ENCODE data around the gene CFTR.
"Not testable (repeated sequence)": the region's sequence is repeated elsewhere in the genome, so short reads cannot be mapped to it uniquely, and the experiment has no call there.

CFTR gene

GRCh38 chr7:117495308-117495707 lies 15.5 kb downstream of the CFTR start:
- Histone ChIP-seq H3K9me3 (no peaks in the 10 kb centered on the region), H3K4me3 (ENCODE audit: low read depth in 1 of 2, low read length in 1 of 2) (no peak overlapping the region), H3K4me1 (ENCODE audit: control insufficient read depth in 1 of 2, insufficient read depth in 1 of 2, low read depth in 1 of 2, low read length in 1 of 2) (no peaks in the 10 kb centered on the region), H3K27me3 (no peaks in the 10 kb centered on the region), H3K27ac (no peak overlapping the region), H3K36me3 (no peaks in the 10 kb centered on the region)
- TF ChIP-seq, protein P1, sequence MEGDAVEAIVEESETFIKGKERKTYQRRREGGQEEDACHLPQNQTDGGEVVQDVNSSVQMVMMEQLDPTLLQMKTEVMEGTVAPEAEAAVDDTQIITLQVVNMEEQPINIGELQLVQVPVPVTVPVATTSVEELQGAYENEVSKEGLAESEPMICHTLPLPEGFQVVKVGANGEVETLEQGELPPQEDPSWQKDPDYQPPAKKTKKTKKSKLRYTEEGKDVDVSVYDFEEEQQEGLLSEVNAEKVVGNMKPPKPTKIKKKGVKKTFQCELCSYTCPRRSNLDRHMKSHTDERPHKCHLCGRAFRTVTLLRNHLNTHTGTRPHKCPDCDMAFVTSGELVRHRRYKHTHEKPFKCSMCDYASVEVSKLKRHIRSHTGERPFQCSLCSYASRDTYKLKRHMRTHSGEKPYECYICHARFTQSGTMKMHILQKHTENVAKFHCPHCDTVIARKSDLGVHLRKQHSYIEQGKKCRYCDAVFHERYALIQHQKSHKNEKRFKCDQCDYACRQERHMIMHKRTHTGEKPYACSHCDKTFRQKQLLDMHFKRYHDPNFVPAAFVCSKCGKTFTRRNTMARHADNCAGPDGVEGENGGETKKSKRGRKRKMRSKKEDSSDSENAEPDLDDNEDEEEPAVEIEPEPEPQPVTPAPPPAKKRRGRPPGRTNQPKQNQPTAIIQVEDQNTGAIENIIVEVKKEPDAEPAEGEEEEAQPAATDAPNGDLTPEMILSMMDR (IDR thresholded peaks at IDR 0.05), result no peak

GRCh38 chr7:117502331-117502730 lies 22.5 kb downstream of the CFTR start:
- Histone ChIP-seq H3K4me3 (ENCODE audit: low read depth in 1 of 2, low read length in 1 of 2) (no peak overlapping the region), H3K9me3 (no peaks in the 10 kb centered on the region), H3K4me1 (ENCODE audit: control insufficient read depth in 1 of 2, insufficient read depth in 1 of 2, low read depth in 1 of 2, low read length in 1 of 2) (no peaks in the 10 kb centered on the region), H3K27ac (no peak overlapping the region), H3K27me3 (no peaks in the 10 kb centered on the region), H3K36me3 (no peaks in the 10 kb centered on the region)
- TF ChIP-seq, protein P1 (IDR thresholded peaks at IDR 0.05), result no peak

GRCh38 chr7:117505238-117505637 lies 25.4 kb downstream of the CFTR start:
- TF ChIP-seq, protein P1 (IDR thresholded peaks at IDR 0.05), result no peak
- no peak overlapping the region for H3K27ac ChIP-seq
- no peaks in the 10 kb centered on the region for H3K27me3 ChIP-seq
- no peak overlapping the region for H3K4me3 ChIP-seq (ENCODE audit: low read depth in 1 of 2, low read length in 1 of 2)
- no peaks in the 10 kb centered on the region for H3K4me1 ChIP-seq (ENCODE audit: control insufficient read depth in 1 of 2, insufficient read depth in 1 of 2, low read depth in 1 of 2, low read length in 1 of 2)
- H3K9me3 ChIP-seq, result no peaks in the 10 kb centered on the region
- no peaks in the 10 kb centered on the region for H3K36me3 ChIP-seq

GRCh38 chr7:117508676-117509075 lies 28.9 kb downstream of the CFTR start:
- no peaks in the 10 kb centered on the region for H3K27me3 ChIP-seq
- H3K27ac ChIP-seq, result no peak overlapping the region
- H3K4me1 ChIP-seq (ENCODE audit: control insufficient read depth in 1 of 2, insufficient read depth in 1 of 2, low read depth in 1 of 2, low read length in 1 of 2), result no peaks in the 10 kb centered on the region
- H3K4me3 ChIP-seq (ENCODE audit: low read depth in 1 of 2, low read length in 1 of 2), result no peak overlapping the region
- TF ChIP-seq, protein P1 (IDR thresholded peaks at IDR 0.05), result no peak
- no peaks in the 10 kb centered on the region for H3K36me3 ChIP-seq
- no peaks in the 10 kb centered on the region for H3K9me3 ChIP-seq

DNA sequence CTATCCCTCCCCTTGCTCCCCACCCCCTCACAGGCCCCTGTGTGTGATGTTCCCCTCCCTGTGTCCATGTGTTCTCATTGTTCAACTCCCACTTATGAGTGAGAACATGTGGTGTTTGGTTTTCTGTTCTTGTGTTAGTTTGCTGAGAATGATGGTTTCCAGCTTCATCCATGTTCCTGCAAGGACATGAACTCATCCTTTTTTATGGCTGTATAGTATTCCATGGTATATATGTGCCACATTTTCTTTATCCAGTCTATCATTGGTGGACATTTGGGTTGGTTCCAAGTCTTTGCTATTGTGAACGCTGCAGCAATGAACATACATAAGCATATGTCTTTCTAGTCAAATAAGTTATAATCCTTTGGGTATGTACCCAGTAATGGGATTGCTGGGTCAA lies 37.4 kb downstream of the CFTR start:
- H3K9me3 ChIP-seq; H3K27me3 ChIP-seq; H3K27ac ChIP-seq; H3K36me3 ChIP-seq; H3K4me3 ChIP-seq (ENCODE audit: low read depth in 1 of 2, low read length in 1 of 2); H3K4me1 ChIP-seq (ENCODE audit: control insufficient read depth in 1 of 2, insufficient read depth in 1 of 2, low read depth in 1 of 2, low read length in 1 of 2): not testable (repeated sequence)

DNA sequence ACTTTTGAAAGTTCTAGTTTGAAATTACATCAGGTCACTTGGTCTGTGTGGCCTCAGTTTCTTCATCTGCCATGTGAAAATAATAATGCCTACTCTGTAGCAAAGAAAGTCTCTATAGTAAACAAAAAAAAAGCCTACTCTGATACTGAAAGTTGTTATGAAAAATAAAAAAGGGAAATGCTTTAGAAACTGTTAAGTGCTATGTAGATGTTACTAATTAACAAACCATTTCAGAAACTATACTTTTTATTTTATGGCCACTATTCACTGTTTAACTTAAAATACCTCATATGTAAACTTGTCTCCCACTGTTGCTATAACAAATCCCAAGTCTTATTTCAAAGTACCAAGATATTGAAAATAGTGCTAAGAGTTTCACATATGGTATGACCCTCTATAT lies 50.6 kb downstream of the CFTR start:
- Histone ChIP-seq H3K27me3 (no peaks in the 10 kb centered on the region), H3K4me1 (ENCODE audit: control insufficient read depth in 1 of 2, insufficient read depth in 1 of 2, low read depth in 1 of 2, low read length in 1 of 2) (no peaks in the 10 kb centered on the region), H3K27ac (no peak overlapping the region), H3K9me3 (no peaks in the 10 kb centered on the region), H3K4me3 (ENCODE audit: low read depth in 1 of 2, low read length in 1 of 2) (no peak overlapping the region), H3K36me3 (no peaks in the 10 kb centered on the region)
- TF ChIP-seq, protein P1 (IDR thresholded peaks at IDR 0.05), result no peak
